ENCODE data around the gene PTPRQ. TPM values are rescaled to one million over a fixed set of nuclear protein-coding genes. Genes with fewer than 3 reads are reported as not detected.
A peak's percentile ranks its signal among the peaks of the same experiment; 100 is the strongest.

The PTPRQ gene
- total RNA-seq, 1 donor from 2014 or later = 0.35 TPM

GRCh38 chr12:80551897-80552296, 107.9 kb downstream of the PTPRQ start:
- Mint-ChIP-seq H3K9me3 (ENCODE audit: unreplicated experiment) (no peaks in the 10 kb centered on the region), H3K4me3 (ENCODE audit: unreplicated experiment) (no peak overlapping the region), H3K36me3 (ENCODE audit: unreplicated experiment) (no peaks in the 10 kb centered on the region), H3K27ac (ENCODE audit: unreplicated experiment) (no peak overlapping the region), H3K4me1 (ENCODE audit: unreplicated experiment) (peaks cover 20% of the 10 kb centered on the region), H3K27me3 (ENCODE audit: unreplicated experiment) (no peaks in the 10 kb centered on the region)
- TF ChIP-seq, protein P1, sequence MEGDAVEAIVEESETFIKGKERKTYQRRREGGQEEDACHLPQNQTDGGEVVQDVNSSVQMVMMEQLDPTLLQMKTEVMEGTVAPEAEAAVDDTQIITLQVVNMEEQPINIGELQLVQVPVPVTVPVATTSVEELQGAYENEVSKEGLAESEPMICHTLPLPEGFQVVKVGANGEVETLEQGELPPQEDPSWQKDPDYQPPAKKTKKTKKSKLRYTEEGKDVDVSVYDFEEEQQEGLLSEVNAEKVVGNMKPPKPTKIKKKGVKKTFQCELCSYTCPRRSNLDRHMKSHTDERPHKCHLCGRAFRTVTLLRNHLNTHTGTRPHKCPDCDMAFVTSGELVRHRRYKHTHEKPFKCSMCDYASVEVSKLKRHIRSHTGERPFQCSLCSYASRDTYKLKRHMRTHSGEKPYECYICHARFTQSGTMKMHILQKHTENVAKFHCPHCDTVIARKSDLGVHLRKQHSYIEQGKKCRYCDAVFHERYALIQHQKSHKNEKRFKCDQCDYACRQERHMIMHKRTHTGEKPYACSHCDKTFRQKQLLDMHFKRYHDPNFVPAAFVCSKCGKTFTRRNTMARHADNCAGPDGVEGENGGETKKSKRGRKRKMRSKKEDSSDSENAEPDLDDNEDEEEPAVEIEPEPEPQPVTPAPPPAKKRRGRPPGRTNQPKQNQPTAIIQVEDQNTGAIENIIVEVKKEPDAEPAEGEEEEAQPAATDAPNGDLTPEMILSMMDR (IDR thresholded peaks at IDR 0.05) = no peak
- DNase-seq (ENCODE audit: extremely low spot score, unreplicated experiment) = no peak

GRCh38 chr12:80553316-80553715, 109.3 kb downstream of the PTPRQ start:
- DNase-seq (ENCODE audit: extremely low spot score, unreplicated experiment) = no peak
- TF ChIP-seq, protein P1 (IDR thresholded peaks at IDR 0.05) = no peak
- H3K27me3 Mint-ChIP-seq (ENCODE audit: unreplicated experiment) = no peaks in the 10 kb centered on the region
- peaks cover 27% of the 10 kb centered on the region for H3K4me1 Mint-ChIP-seq (ENCODE audit: unreplicated experiment)
- no peaks in the 10 kb centered on the region for H3K9me3 Mint-ChIP-seq (ENCODE audit: unreplicated experiment)
- H3K27ac Mint-ChIP-seq (ENCODE audit: unreplicated experiment) = peak overlapping the region; percentile 87
- H3K4me3 Mint-ChIP-seq (ENCODE audit: unreplicated experiment) = no peak overlapping the region
- no peaks in the 10 kb centered on the region for H3K36me3 Mint-ChIP-seq (ENCODE audit: unreplicated experiment)

- H3K36me3 Mint-ChIP-seq (ENCODE audit: unreplicated experiment) = no peaks in the 10 kb centered on the region
- peaks cover 27% of the 10 kb centered on the region for H3K4me1 Mint-ChIP-seq (ENCODE audit: unreplicated experiment)
- no peaks in the 10 kb centered on the region for H3K9me3 Mint-ChIP-seq (ENCODE audit: unreplicated experiment)
- no peaks in the 10 kb centered on the region for H3K27me3 Mint-ChIP-seq (ENCODE audit: unreplicated experiment)
- no peak for DNase-seq (ENCODE audit: extremely low spot score, unreplicated experiment)
- TF ChIP-seq, protein P1 (IDR thresholded peaks at IDR 0.05) = no peak
- peak overlapping the region; percentile 53 for H3K27ac Mint-ChIP-seq (ENCODE audit: unreplicated experiment)
- no peak overlapping the region for H3K4me3 Mint-ChIP-seq (ENCODE audit: unreplicated experiment)
These were observed 112.5 kb downstream of the PTPRQ start for GRCh38 chr12:80556566-80556965.

GRCh38 chr12:80559766-80560165, 115.7 kb downstream of the PTPRQ start:
- TF ChIP-seq, protein P1 (IDR thresholded peaks at IDR 0.05) = no peak
- DNase-seq (ENCODE audit: extremely low spot score, unreplicated experiment) = no peak
- H3K4me3 Mint-ChIP-seq (ENCODE audit: unreplicated experiment) = no peak overlapping the region
- H3K9me3 Mint-ChIP-seq (ENCODE audit: unreplicated experiment) = no peaks in the 10 kb centered on the region
- H3K27ac Mint-ChIP-seq (ENCODE audit: unreplicated experiment) = no peak overlapping the region
- no peaks in the 10 kb centered on the region for H3K36me3 Mint-ChIP-seq (ENCODE audit: unreplicated experiment)
- H3K4me1 Mint-ChIP-seq (ENCODE audit: unreplicated experiment) = peaks cover 26% of the 10 kb centered on the region
- no peaks in the 10 kb centered on the region for H3K27me3 Mint-ChIP-seq (ENCODE audit: unreplicated experiment)

DNA sequence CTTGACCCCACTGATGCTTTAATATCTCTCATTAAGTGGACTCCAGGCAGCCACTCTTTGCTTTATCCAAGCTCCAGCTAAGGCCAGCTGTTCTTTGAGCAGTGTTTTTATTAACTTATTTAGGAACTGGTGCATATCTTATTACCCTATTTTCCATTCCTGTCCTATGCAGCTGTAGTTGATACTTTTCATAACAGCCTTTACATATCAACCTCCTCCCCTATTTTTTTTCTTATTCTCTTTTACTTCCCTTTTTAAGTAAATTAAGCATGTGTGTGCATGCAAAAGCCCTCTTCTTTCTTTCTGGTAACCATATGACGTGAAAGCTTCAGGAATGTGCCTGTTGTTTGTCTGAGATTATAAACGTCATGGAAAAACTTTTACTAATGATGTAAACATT, 121.2 kb downstream of the PTPRQ start:
- Mint-ChIP-seq H3K9me3 (ENCODE audit: unreplicated experiment) (peaks cover 3% of the 10 kb centered on the region), H3K4me1 (ENCODE audit: unreplicated experiment) (peaks cover 40% of the 10 kb centered on the region), H3K27me3 (ENCODE audit: unreplicated experiment) (no peaks in the 10 kb centered on the region), H3K4me3 (ENCODE audit: unreplicated experiment) (peak overlapping the region; percentile 2), H3K36me3 (ENCODE audit: unreplicated experiment) (peaks cover 3% of the 10 kb centered on the region), H3K27ac (ENCODE audit: unreplicated experiment) (peak overlapping the region; percentile 92)
- TF ChIP-seq, protein P1 (IDR thresholded peaks at IDR 0.05) = no peak
- no peak for DNase-seq (ENCODE audit: extremely low spot score, unreplicated experiment)
